ENCODE data around the gene SMIM9. TPM values are rescaled to one million over a fixed set of nuclear protein-coding genes. Genes with fewer than 3 reads are reported as not detected.
A peak's percentile ranks its signal among the peaks of the same experiment; 100 is the strongest.

The SMIM9 gene
- total and polyA plus RNA-seq, 10 donors = 1.3 to 4.9 TPM; not detected in 8

DNA sequence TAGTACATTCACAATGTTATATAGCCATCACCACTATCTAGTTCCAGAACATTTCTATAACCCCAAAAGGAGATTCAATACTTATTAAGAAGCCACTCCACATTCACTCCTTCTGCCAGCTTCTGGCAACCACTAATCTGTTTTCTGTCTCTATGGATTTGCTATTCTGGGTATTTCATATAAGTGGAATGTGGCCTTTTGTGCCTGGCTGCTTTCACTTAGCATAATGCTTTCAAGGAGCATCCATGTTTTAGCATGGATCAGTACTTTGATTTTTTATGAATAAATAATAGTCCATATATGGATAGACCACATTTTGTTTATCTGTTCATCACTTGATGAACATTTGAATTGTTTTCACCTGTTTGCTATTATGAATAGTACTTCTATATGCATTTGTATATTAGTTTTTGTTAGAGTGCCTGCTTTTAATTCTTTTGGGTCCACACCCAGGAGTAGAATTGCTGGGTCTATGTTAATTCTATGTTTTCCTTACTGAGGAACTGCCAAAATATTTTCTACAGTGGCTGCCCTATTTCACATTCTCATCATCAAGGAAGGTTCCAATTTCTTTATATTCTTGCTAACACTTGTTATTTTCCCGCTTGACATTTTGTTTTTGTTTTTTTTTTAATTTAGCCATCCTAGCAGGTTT is 16.6 kb upstream of the SMIM9 start:
- Histone ChIP-seq H3K36me3 (peaks cover 0 to 2% (median 0%) of the 10 kb centered on the region in 6 donors), H3K27ac (no peak overlapping the region), H3K9me3 (no peaks in the 10 kb centered on the region), H3K4me3 (no peak overlapping the region), H3K4me1 (no peaks in the 10 kb centered on the region), H3K27me3 (replicated peaks in 1 of 7) (no peaks in the 10 kb centered on the region)
- TF ChIP-seq POLR2A (IDR thresholded peaks at IDR 0.05) (no peak), POLR2AphosphoS5 (IDR thresholded peaks at IDR 0.05) (no peak)
- TF ChIP-seq, protein P1, sequence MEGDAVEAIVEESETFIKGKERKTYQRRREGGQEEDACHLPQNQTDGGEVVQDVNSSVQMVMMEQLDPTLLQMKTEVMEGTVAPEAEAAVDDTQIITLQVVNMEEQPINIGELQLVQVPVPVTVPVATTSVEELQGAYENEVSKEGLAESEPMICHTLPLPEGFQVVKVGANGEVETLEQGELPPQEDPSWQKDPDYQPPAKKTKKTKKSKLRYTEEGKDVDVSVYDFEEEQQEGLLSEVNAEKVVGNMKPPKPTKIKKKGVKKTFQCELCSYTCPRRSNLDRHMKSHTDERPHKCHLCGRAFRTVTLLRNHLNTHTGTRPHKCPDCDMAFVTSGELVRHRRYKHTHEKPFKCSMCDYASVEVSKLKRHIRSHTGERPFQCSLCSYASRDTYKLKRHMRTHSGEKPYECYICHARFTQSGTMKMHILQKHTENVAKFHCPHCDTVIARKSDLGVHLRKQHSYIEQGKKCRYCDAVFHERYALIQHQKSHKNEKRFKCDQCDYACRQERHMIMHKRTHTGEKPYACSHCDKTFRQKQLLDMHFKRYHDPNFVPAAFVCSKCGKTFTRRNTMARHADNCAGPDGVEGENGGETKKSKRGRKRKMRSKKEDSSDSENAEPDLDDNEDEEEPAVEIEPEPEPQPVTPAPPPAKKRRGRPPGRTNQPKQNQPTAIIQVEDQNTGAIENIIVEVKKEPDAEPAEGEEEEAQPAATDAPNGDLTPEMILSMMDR (IDR thresholded peaks at IDR 0.05 in 8 of 11, conservative IDR thresholded peaks at IDR 0.05 in 3 of 11) = no peak
- intact Hi-C loops (cut with DNase I; ENCODE audit: low total_unique reads) = no loop called here
- WGBS, 5 donors = 83 to 100% (median 94%) methylated on average over 1 of the region's 1 CpG
- DNase-seq = no peak

DNA sequence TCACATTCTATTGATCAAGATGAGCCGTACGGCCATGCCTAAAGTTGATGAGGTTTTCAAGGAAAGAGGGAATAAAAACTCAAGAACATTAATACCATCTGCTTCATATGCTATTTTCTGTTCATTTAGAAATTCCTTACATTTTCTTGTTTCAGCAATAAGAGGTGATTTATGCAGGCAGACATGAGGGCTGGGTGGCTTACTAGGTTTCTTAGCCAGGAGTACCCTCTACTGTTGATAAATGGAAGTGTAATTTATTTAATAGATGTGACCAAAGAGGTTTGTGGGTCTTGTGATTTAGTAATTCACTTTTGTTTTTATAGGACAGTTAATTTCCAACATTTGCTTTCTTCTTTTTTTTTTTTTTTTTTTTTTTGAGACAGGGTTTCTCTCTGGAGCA is 6.4 kb upstream of the SMIM9 start:
- Histone ChIP-seq H3K27ac (no peak overlapping the region), H3K36me3 (no peaks in the 10 kb centered on the region), H3K4me3 (no peak overlapping the region), H3K4me1 (no peaks in the 10 kb centered on the region), H3K9me3 (no peaks in the 10 kb centered on the region), H3K27me3 (replicated peaks in 1 of 7) (no peaks in the 10 kb centered on the region)
- 77 to 92% (median 87%) methylated on average over 2 of the region's 2 CpGs for WGBS, 5 donors
- no peak for DNase-seq
- TF ChIP-seq, protein P1 (IDR thresholded peaks at IDR 0.05 in 8 of 11, conservative IDR thresholded peaks at IDR 0.05 in 3 of 11) = peak in 10 of 11 experiments; percentile 33 to 58 (median 39)
- TF ChIP-seq POLR2A (IDR thresholded peaks at IDR 0.05) = no peak
- intact Hi-C loops (cut with DNase I; ENCODE audit: low total_unique reads) = no loop called here

DNA sequence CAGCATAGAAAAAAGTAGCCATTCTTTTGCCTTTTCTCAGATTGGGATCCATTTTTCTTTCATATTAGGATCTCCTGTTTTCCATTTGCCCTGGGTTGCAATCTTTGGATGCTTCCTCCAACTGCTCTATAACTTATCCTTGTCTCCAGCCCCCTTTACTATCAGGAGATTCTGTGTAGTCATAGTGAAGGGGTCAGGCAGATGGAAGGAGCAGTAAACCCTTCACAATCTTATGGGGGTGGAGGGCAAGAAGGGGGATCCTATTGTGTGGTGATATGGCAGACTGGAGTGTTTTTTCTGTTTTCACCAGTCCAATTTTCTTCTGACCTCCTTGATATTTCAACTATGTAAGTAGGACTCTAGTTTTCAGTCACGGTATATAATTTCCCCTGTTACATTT is 1.7 kb upstream of the SMIM9 start:
- TF ChIP-seq, protein P1 (IDR thresholded peaks at IDR 0.05 in 8 of 11, conservative IDR thresholded peaks at IDR 0.05 in 3 of 11) = no peak
- Histone ChIP-seq H3K4me3 (no peak overlapping the region), H3K9me3 (no peaks in the 10 kb centered on the region), H3K4me1 (no peaks in the 10 kb centered on the region), H3K36me3 (no peaks in the 10 kb centered on the region), H3K27ac (no peak overlapping the region), H3K27me3 (replicated peaks in 1 of 7) (no peaks in the 10 kb centered on the region)
- intact Hi-C loops (cut with DNase I; ENCODE audit: low total_unique reads) = no loop called here
- 73 to 96% (median 85%) methylated on average over 1 of the region's 1 CpG for WGBS, 5 donors
- DNase-seq = no peak

DNA sequence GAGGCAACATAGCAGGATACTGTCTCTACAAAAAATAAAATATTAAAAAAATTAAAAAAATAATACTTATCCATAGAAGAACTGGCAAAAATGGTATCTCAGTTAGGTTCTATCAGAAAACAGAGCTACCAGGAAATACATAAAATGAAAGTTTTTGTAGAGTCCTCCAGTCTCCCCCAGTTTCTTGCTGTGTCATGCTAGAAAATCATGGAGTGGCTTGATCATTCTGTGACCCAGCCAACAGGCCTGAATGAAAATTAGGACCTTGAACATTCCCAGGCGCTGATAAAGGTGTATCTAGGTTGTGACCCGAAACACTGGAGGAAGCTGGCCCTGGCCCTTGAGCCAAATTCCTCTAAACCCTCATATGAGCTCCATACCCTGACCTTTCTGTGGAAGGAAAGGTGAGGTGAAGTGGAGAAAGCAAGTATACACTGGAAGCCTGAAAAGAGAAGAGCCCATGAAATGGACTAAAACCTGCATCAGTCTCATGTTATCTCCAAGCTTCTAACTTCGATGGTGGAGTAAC is 652 bp downstream of the SMIM9 start:
- Histone ChIP-seq H3K36me3 (no peaks in the 10 kb centered on the region), H3K27ac (no peak overlapping the region), H3K9me3 (no peaks in the 10 kb centered on the region), H3K4me3 (no peak overlapping the region), H3K27me3 (replicated peaks in 1 of 7) (no peaks in the 10 kb centered on the region), H3K4me1 (peaks cover 0 to 1% (median 0%) of the 10 kb centered on the region in 6 donors)
- WGBS, 5 donors = 76 to 100% (median 85%) methylated on average over 3 of the region's 3 CpGs
- TF ChIP-seq POLR2A (IDR thresholded peaks at IDR 0.05) (no peak), POLR2AphosphoS5 (IDR thresholded peaks at IDR 0.05) (no peak)
- TF ChIP-seq, protein P1 (IDR thresholded peaks at IDR 0.05 in 8 of 11, conservative IDR thresholded peaks at IDR 0.05 in 3 of 11) = no peak
- intact Hi-C loops (cut with DNase I; ENCODE audit: low total_unique reads) = no loop called here
- DNase-seq = no peak
